Breast epithelium (tissue), 3 donors: Measurements from ENCODE around the gene PRLR.

Source experiments
- POLR2A ChIP-seq: fragments of 450-650 bp; IDR thresholded peaks from one replicate; pipeline ENCODE4 v1.6.1; 2016; ENCODE audit warnings: antibody characterized with exemption, mild to moderate bottlenecking, moderate library complexity
- POLR2AphosphoS5 ChIP-seq, 3 donors: sonication (generic); formaldehyde crosslinking; IDR thresholded peaks; one replicate each; pipeline ENCODE4 v1.6.1; 2017; ENCODE audit warnings: antibody characterized with exemption in 3 of 3
- TF ChIP-seq, protein P1 (sequence below), 3 donors: fragments of 450-650 bp; IDR thresholded peaks; one replicate each; pipeline ENCODE4 v1.5.1; 2016 to 2017; ENCODE audit warnings: antibody characterized with exemption in 3 of 3, mild to moderate bottlenecking in 3 of 3, moderate library complexity in 3 of 3

GRCh38 chr5:35038891-35039290 is 191.4 kb downstream of the PRLR start:
- TF ChIP-seq, protein P1, sequence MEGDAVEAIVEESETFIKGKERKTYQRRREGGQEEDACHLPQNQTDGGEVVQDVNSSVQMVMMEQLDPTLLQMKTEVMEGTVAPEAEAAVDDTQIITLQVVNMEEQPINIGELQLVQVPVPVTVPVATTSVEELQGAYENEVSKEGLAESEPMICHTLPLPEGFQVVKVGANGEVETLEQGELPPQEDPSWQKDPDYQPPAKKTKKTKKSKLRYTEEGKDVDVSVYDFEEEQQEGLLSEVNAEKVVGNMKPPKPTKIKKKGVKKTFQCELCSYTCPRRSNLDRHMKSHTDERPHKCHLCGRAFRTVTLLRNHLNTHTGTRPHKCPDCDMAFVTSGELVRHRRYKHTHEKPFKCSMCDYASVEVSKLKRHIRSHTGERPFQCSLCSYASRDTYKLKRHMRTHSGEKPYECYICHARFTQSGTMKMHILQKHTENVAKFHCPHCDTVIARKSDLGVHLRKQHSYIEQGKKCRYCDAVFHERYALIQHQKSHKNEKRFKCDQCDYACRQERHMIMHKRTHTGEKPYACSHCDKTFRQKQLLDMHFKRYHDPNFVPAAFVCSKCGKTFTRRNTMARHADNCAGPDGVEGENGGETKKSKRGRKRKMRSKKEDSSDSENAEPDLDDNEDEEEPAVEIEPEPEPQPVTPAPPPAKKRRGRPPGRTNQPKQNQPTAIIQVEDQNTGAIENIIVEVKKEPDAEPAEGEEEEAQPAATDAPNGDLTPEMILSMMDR (IDR thresholded peaks at IDR 0.05), result no peak
- TF ChIP-seq POLR2A (no peak), POLR2AphosphoS5 (IDR thresholded peaks at IDR 0.05) (no peak)
